ENCODE measurements around the gene MRPL40.

Gene MRPL40

GRCh38 chr22:19479355-19480172, 47.2 kb downstream of the MRPL40 start, which contains the start of gene CDC45 (continued):
- TF ChIP-seq ZNF521 (tag by site-specific recombination; IDR thresholded peaks at IDR 0.05), result no peak
- TF ChIP-seq, protein P1, sequence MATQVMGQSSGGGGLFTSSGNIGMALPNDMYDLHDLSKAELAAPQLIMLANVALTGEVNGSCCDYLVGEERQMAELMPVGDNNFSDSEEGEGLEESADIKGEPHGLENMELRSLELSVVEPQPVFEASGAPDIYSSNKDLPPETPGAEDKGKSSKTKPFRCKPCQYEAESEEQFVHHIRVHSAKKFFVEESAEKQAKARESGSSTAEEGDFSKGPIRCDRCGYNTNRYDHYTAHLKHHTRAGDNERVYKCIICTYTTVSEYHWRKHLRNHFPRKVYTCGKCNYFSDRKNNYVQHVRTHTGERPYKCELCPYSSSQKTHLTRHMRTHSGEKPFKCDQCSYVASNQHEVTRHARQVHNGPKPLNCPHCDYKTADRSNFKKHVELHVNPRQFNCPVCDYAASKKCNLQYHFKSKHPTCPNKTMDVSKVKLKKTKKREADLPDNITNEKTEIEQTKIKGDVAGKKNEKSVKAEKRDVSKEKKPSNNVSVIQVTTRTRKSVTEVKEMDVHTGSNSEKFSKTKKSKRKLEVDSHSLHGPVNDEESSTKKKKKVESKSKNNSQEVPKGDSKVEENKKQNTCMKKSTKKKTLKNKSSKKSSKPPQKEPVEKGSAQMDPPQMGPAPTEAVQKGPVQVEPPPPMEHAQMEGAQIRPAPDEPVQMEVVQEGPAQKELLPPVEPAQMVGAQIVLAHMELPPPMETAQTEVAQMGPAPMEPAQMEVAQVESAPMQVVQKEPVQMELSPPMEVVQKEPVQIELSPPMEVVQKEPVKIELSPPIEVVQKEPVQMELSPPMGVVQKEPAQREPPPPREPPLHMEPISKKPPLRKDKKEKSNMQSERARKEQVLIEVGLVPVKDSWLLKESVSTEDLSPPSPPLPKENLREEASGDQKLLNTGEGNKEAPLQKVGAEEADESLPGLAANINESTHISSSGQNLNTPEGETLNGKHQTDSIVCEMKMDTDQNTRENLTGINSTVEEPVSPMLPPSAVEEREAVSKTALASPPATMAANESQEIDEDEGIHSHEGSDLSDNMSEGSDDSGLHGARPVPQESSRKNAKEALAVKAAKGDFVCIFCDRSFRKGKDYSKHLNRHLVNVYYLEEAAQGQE (tag by site-specific recombination; IDR thresholded peaks at IDR 0.05), result no peak
- TF ChIP-seq ZBTB7A (tag by site-specific recombination; IDR thresholded peaks at IDR 0.05; ENCODE audit: low read depth), result no peak; the same call in 1 of the 2 replicates
- no peak for TF ChIP-seq PRDM4 (tag by site-specific recombination; IDR thresholded peaks at IDR 0.05)
- no peak for TF ChIP-seq ZNF747 (tag by site-specific recombination; IDR thresholded peaks at IDR 0.05)
- TF ChIP-seq ZNF488 (tag by site-specific recombination; IDR thresholded peaks at IDR 0.05), result no peak
- 0 out of 2 replicates have a peak, but pooled peaks have one; percentile 23 for TF ChIP-seq ZSCAN23 (tag by site-specific recombination; IDR thresholded peaks at IDR 0.05)
- TF ChIP-seq ZBTB11 (tag by site-specific recombination; conservative IDR thresholded peaks at IDR 0.05; ENCODE audit: low read depth), result peak; percentile 88
- no peak for TF ChIP-seq ZFP37 (tag by site-specific recombination; IDR thresholded peaks at IDR 0.05)
- no peak for TF ChIP-seq ZNF600 (tag by site-specific recombination; IDR thresholded peaks at IDR 0.05)
- TF ChIP-seq, protein P2, sequence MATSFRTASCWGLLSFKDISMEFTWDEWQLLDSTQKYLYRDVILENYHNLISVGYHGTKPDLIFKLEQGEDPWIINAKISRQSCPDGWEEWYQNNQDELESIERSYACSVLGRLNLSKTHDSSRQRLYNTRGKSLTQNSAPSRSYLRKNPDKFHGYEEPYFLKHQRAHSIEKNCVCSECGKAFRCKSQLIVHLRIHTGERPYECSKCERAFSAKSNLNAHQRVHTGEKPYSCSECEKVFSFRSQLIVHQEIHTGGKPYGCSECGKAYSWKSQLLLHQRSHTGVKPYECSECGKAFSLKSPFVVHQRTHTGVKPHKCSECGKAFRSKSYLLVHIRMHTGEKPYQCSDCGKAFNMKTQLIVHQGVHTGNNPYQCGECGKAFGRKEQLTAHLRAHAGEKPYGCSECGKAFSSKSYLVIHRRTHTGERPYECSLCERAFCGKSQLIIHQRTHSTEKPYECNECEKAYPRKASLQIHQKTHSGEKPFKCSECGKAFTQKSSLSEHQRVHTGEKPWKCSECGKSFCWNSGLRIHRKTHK (tag by site-specific recombination; IDR thresholded peaks at IDR 0.05), result no peak
- TF ChIP-seq ZXDB (tag by site-specific recombination; IDR thresholded peaks at IDR 0.05), result peak; percentile 98
- TF ChIP-seq, protein P3, sequence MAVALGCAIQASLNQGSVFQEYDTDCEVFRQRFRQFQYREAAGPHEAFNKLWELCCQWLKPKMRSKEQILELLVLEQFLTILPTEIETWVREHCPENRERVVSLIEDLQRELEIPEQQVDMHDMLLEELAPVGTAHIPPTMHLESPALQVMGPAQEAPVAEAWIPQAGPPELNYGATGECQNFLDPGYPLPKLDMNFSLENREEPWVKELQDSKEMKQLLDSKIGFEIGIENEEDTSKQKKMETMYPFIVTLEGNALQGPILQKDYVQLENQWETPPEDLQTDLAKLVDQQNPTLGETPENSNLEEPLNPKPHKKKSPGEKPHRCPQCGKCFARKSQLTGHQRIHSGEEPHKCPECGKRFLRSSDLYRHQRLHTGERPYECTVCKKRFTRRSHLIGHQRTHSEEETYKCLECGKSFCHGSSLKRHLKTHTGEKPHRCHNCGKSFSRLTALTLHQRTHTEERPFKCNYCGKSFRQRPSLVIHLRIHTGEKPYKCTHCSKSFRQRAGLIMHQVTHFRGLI (tag by site-specific recombination; IDR thresholded peaks at IDR 0.05), result no peak
- TF ChIP-seq ZNF202 (tag by site-specific recombination; IDR thresholded peaks at IDR 0.05; ENCODE audit: borderline replicate concordance), result no peak
- TF ChIP-seq HOXD13 (CRISPR knock-in tag; IDR thresholded peaks at IDR 0.05; ENCODE audit: borderline replicate concordance), result no peak
- TF ChIP-seq ZNF513 (tag by site-specific recombination; IDR thresholded peaks at IDR 0.05), result no peak
- TF ChIP-seq ZSCAN30 (tag by site-specific recombination; IDR thresholded peaks at IDR 0.05), result no peak; the same call in 1 of the 2 replicates
- no peak for TF ChIP-seq ZNF214 (tag by site-specific recombination; IDR thresholded peaks at IDR 0.05; ENCODE audit: borderline replicate concordance)
- no peak for TF ChIP-seq ZNF426 (tag by site-specific recombination; IDR thresholded peaks at IDR 0.05)
- peak; percentile 67 for TF ChIP-seq ZNF24 (tag by site-specific recombination; IDR thresholded peaks at IDR 0.05)
- 0 out of 2 replicates have a peak, but pooled peaks have one; percentile 10 for TF ChIP-seq ZFHX2 (tag by site-specific recombination; conservative IDR thresholded peaks at IDR 0.05)
- no peak for TF ChIP-seq PRDM1 (tag by site-specific recombination; IDR thresholded peaks at IDR 0.05)
- no peak for TF ChIP-seq ZNF433 (tag by site-specific recombination; IDR thresholded peaks at IDR 0.05; ENCODE audit: low read depth)
